Stomach (tissue), 4 donors: ENCODE results near the gene ANKRD31.

Source experiments
- CTCF ChIP-seq, 7 experiments: fragments of 450-650 bp in 4 of 7; fragments of 200-600 bp in 3 of 7; sonication (generic) in 3 of 7; IDR thresholded peaks; one replicate each; pipeline ENCODE4 v1.5.1; 2016 to 2019; ENCODE audit warnings: antibody characterized with exemption in 7 of 7, control low read depth in 2 of 7, mild to moderate bottlenecking in 1 of 7
- POLR2A ChIP-seq, 4 donors: fragments of 450-650 bp; IDR thresholded peaks; one replicate each; pipeline ENCODE4 v1.6.1; 2016; ENCODE audit warnings: antibody characterized with exemption in 4 of 4, control low read depth in 2 of 4, mild to moderate bottlenecking in 1 of 4, moderate library complexity in 1 of 4
- POLR2AphosphoS5 ChIP-seq, 3 donors: sonication (generic); formaldehyde crosslinking; IDR thresholded peaks; one replicate each; pipeline ENCODE4 v1.6.1; 2016; ENCODE audit warnings: antibody characterized with exemption in 3 of 3

- TF ChIP-seq POLR2AphosphoS5 (IDR thresholded peaks at IDR 0.05), result no peak
- TF ChIP-seq CTCF (IDR thresholded peaks at IDR 0.05), result no peak
- TF ChIP-seq POLR2A (IDR thresholded peaks at IDR 0.05), result no peak
Measured at GRCh38 chr5:75185763-75186162, 50.9 kb downstream of the ANKRD31 start.
